Immature natural killer cell (primary cell): ENCODE measurements around the gene ADIRF. TPM values are rescaled to one million over a fixed set of nuclear protein-coding genes. Genes with fewer than 3 reads are reported as not detected.
"Not testable (repeated sequence)": the region's sequence is repeated elsewhere in the genome, so short reads cannot be mapped to it uniquely, and the experiment has no call there.

Experiments
- DNase-seq, 3 donors: peaks; one replicate each; pipeline ENCODE4 v3.0.0; 2022; ENCODE audit warnings: mixed read lengths in 1 of 3
- H3K27ac Mint-ChIP-seq, 6 donors: one replicate each; pipeline ENCODE4 v1.8.0; 2020; ENCODE audit warnings: mixed read lengths in 6 of 6, mild to moderate bottlenecking in 5 of 6, inconsistent platforms in 4 of 6, moderate library complexity in 3 of 6
- H3K27me3 Mint-ChIP-seq, 3 donors: one replicate each; pipeline ENCODE4 v1.8.0; 2020 to 2021; ENCODE audit warnings: low read depth in 3 of 3, mild to moderate bottlenecking in 3 of 3, mixed read lengths in 3 of 3, moderate library complexity in 3 of 3, inconsistent platforms in 1 of 3
- H3K36me3 Mint-ChIP-seq, 3 donors: one replicate each; pipeline ENCODE4 v1.8.0; 2020; ENCODE audit warnings: mixed read lengths in 3 of 3, inconsistent platforms in 2 of 3, mild to moderate bottlenecking in 2 of 3
- H3K4me1 Mint-ChIP-seq, 2 donors: one replicate each; pipeline ENCODE4 v1.8.0; 2020; ENCODE audit warnings: inconsistent platforms in 2 of 2, mild to moderate bottlenecking in 2 of 2, mixed read lengths in 2 of 2, moderate library complexity in 1 of 2
- H3K4me3 Mint-ChIP-seq, 5 donors: one replicate each; pipeline ENCODE4 v1.8.0; 2020; ENCODE audit warnings: mild to moderate bottlenecking in 5 of 5, mixed read lengths in 5 of 5, inconsistent platforms in 3 of 5, moderate library complexity in 3 of 5
- H3K9me3 Mint-ChIP-seq, 6 donors: one replicate each; pipeline ENCODE4 v1.8.0; 2020; ENCODE audit warnings: mild to moderate bottlenecking in 6 of 6, mixed read lengths in 6 of 6, inconsistent platforms in 4 of 6, moderate library complexity in 3 of 6
- polyA plus RNA-seq, 3 donors: library from polyadenylated mRNA; unstranded; fragments of 300-500 nt; fragmentation: Illumina TruSeq; gene quantifications; one replicate each; pipeline ENCODE4 v1.2.3, GENCODE V29; 2021

ADIRF gene
- polyA plus RNA-seq, result not detected

- Mint-ChIP-seq H3K27me3 (peaks cover 4 to 9% (median 7%) of the 10 kb centered on the region in 3 donors), H3K27ac (no peak within 1 kb of the TSS), H3K9me3 (no peaks in the 10 kb centered on the region), H3K36me3 (no peaks in the 10 kb centered on the region), H3K4me1 (peaks cover 27 to 29% of the 10 kb centered on the region in 2 donors), H3K4me3 (peak within 1 kb of the TSS in 1 of 5 donors; percentile 8)
- DNase-seq, result no peak
These were observed at the start of gene ADIRF for GRCh38 chr10:86968271-86968993. Gene ADIRF (plus strand): TSS chr10:86968482. CDS start chr10:86968545, 63 bp downstream.

DNA sequence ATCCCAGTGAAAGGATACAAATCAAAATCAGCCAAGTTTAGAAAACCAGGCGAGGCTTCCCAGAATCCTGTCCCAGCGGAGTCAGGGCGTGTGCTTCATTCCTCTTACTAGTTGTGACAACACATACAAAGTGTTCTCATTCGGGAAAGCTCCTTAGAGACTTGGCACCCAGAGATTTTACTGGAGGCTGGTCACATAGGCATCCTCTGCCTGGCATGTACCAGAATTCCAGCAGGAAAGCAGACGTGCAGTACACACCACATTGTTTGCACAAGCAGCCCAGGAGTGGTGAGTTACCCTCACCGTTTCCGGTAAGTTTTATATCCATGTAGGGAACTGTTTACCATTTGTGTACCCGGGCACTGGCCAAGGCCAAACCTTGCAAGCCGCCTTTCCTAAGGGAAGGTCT is 45.7 kb upstream of the ADIRF start:
- Mint-ChIP-seq H3K9me3 (no peaks in the 10 kb centered on the region), H3K4me3 (no peak overlapping the region), H3K27me3 (no peaks in the 10 kb centered on the region), H3K27ac (no peak overlapping the region), H3K4me1 (no peaks in the 10 kb centered on the region), H3K36me3 (peaks cover 16 to 30% (median 17%) of the 10 kb centered on the region in 3 donors)
- no peak for DNase-seq

DNA sequence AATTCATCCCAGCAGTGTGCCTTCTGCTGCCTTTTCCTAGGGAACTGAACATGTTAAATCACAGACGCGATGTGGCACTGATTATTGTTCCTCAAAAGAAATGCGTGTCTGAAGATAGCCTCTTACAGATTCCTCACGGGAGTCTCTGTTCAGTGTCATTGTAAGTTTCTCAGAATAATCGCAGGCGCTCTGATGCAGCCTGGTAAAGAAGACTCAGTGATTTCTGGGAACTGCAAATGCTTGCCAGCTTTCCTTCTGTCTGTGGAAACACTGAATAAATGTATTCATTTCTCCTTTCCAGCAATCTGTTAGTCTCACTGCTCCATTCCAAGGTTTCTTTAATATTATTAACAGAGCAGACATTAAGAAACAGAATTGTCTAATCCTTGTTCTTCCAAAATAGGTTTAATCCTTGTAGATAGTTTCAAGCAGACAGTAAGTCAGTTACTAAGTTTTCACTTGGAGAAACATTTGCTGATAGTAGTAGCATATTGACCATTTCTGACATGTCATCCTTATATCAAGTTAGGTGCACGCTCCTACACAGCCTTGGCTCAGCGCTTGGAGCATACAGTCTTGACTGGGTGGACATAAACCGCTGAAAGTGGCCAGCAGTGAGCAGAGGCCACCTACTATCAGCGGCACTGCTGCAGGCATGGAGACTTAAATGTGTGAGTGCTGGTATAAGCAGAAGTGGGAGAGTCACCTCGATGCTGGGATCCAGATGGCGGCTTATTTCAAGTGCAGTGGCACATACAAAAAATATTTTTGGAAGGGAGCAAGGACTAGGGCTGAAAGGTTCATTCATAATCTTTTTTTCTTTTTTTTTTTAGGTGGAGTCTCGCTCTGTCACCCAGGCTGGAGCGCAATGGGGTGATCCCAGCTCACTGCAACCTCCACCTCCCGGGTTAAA is 38.6 kb upstream of the ADIRF start:
- H3K4me3 Mint-ChIP-seq, result no peak overlapping the region
- H3K9me3 Mint-ChIP-seq, result no peaks in the 10 kb centered on the region
- no peaks in the 10 kb centered on the region for H3K4me1 Mint-ChIP-seq
- peaks cover 0 to 2% (median 0%) of the 10 kb centered on the region in 3 donors for H3K27me3 Mint-ChIP-seq
- no peak for DNase-seq
- no peak overlapping the region for H3K27ac Mint-ChIP-seq
- peaks cover 3% of the 10 kb centered on the region in 3 donors for H3K36me3 Mint-ChIP-seq

GRCh38 chr10:86931872-86932271 is 36.4 kb upstream of the ADIRF start:
- Mint-ChIP-seq H3K27ac (no peak overlapping the region), H3K36me3 (peaks cover 3% of the 10 kb centered on the region in 3 donors), H3K4me3 (no peak overlapping the region), H3K27me3 (peaks cover 0 to 2% (median 0%) of the 10 kb centered on the region in 3 donors), H3K9me3 (no peaks in the 10 kb centered on the region), H3K4me1 (no peaks in the 10 kb centered on the region)
- DNase-seq, result no peak

DNA sequence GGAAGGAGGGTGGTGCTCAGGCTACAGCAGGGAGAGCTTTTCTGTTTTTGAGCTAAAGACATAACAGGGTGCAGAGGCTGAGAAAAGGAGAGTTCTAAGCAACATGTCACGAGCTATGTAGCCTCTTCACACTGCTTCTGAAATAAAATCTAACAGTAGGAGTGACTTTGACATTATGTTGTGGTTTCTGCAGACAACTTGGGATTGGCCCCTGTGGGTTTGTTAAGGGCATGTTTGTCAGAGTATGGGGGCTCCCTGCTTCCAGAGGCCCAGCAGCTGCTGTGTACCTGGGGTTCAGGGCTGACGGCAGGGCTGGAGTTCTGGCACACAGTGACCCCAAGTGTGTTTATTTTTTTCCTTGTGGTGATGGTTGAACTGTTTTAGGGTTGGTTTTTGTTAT is 35.6 kb upstream of the ADIRF start:
- Mint-ChIP-seq H3K27me3 (peaks cover 0 to 3% (median 0%) of the 10 kb centered on the region in 3 donors), H3K4me1 (no peaks in the 10 kb centered on the region), H3K9me3 (no peaks in the 10 kb centered on the region)

GRCh38 chr10:86934162-86934711 is 34.0 kb upstream of the ADIRF start:
- not testable (repeated sequence) for H3K27ac Mint-ChIP-seq, H3K27me3 Mint-ChIP-seq, H3K4me3 Mint-ChIP-seq

More for the DNA sequence above, 35.6 kb upstream of the ADIRF start:
- H3K4me3 Mint-ChIP-seq, result no peak overlapping the region
- DNase-seq, result no peak
- no peak overlapping the region for H3K27ac Mint-ChIP-seq
- peaks cover 3% of the 10 kb centered on the region in 3 donors for H3K36me3 Mint-ChIP-seq

DNA sequence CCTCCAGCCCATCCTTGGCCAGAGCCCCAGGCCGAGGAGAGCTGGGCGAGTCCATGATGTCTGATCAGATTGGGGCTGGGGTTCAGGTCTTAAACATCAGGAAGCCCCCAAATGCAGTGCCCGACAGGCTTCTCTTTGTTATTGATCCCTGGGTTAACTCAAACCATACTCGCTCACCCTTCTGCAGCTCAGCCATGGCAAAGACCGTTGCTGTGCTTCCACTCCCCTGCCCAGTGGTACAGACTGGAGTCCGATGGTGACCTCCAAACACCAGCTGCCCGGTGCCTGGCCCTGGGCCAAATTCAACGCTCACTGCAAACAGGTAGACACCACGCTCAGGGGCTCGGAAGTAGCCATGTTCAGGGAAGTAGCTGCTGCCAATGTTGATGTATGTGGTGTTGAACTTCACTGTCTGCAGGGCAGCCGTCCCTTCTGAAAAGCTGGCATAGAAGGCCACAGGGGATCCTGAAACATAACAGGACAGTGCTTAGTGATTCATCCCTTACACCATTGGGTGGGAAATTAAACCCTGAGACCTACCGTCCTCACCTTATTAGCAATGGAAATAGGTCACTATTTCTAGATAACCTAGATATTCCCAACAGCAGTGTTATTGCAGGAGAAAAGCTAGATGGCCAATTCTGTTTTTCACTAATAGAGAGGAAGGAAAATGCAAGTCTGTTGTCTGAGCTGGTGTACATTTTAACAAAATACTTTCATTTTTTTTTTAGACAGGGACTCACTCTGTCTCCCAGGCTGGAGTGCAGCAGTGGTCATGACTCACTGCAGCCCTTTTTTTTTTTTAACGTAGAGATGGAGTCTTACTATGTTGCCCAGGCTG is 31.4 kb upstream of the ADIRF start:
- Mint-ChIP-seq H3K4me1 (peaks cover 0 to 4% of the 10 kb centered on the region in 2 donors), H3K27me3 (peaks cover 0 to 9% (median 5%) of the 10 kb centered on the region in 3 donors), H3K27ac (no peak overlapping the region), H3K4me3 (no peak overlapping the region), H3K9me3 (no peaks in the 10 kb centered on the region), H3K36me3 (no peaks in the 10 kb centered on the region)
- DNase-seq, result no peak

More at GRCh38 chr10:86934162-86934711, 34.0 kb upstream of the ADIRF start:
- not testable (repeated sequence) for H3K4me1 Mint-ChIP-seq, DNase-seq, H3K9me3 Mint-ChIP-seq, H3K36me3 Mint-ChIP-seq

DNA sequence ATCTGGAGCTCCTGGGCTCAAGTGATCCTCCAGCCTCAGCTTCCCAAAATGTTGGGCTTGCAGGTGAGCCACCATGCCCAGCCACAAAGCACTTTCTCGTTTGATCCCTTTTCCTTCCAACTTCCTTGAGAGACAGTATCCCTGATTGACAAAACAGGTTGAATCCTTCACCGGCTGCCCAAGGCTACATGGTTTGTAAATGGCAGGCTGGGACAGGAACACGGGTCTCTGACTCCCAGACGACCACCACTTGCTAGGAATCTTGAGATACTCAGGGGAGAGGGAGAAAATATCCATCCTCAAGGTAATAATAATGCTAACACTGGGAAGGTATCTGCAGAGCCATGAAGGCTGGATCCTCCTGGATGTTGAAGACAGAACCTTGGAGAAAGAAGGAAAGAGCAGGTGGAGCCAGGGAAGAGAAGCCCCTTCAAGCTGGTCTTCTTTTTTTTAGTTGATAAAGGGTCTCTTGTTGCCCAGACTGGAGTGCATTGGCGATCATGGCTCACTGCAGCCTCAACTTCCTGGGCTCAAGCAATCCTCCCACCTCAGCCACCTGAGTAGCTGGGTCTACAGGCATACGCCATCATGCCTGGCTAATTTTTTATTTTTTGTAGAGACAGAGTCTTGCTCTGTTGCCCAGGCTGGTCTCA is 30.7 kb upstream of the ADIRF start:
- Mint-ChIP-seq H3K4me1 (peaks cover 0 to 4% of the 10 kb centered on the region in 2 donors), H3K9me3 (no peaks in the 10 kb centered on the region), H3K4me3 (peak overlapping the region in 1 of 5 donors; percentile 34), H3K27me3 (peaks cover 0 to 9% (median 5%) of the 10 kb centered on the region in 3 donors), H3K27ac (no peak overlapping the region), H3K36me3 (no peaks in the 10 kb centered on the region)
- no peak for DNase-seq

- Mint-ChIP-seq H3K4me3 (no peak overlapping the region), H3K36me3 (no peaks in the 10 kb centered on the region), H3K27me3 (peaks cover 0 to 9% (median 5%) of the 10 kb centered on the region in 3 donors), H3K9me3 (no peaks in the 10 kb centered on the region), H3K4me1 (peaks cover 0 to 4% of the 10 kb centered on the region in 2 donors), H3K27ac (no peak overlapping the region)
- DNase-seq, result no peak
These were observed 30.0 kb upstream of the ADIRF start for GRCh38 chr10:86938260-86938659.

GRCh38 chr10:86940076-86940475 is 28.2 kb upstream of the ADIRF start:
- H3K9me3 Mint-ChIP-seq, H3K4me3 Mint-ChIP-seq, H3K4me1 Mint-ChIP-seq, H3K27ac Mint-ChIP-seq, H3K27me3 Mint-ChIP-seq, H3K36me3 Mint-ChIP-seq, DNase-seq: not testable (repeated sequence)

GRCh38 chr10:86940677-86941076 is 27.6 kb upstream of the ADIRF start:
- Mint-ChIP-seq H3K4me3 (no peak overlapping the region), H3K9me3 (no peaks in the 10 kb centered on the region), H3K27me3 (peaks cover 0 to 9% (median 5%) of the 10 kb centered on the region in 3 donors), H3K4me1 (peaks cover 0 to 6% of the 10 kb centered on the region in 2 donors), H3K27ac (no peak overlapping the region), H3K36me3 (no peaks in the 10 kb centered on the region)
- DNase-seq, result no peak

- no peaks in the 10 kb centered on the region for H3K9me3 Mint-ChIP-seq
- no peak overlapping the region for H3K27ac Mint-ChIP-seq
- DNase-seq, result no peak
- no peaks in the 10 kb centered on the region for H3K36me3 Mint-ChIP-seq
- no peak overlapping the region for H3K4me3 Mint-ChIP-seq
- H3K4me1 Mint-ChIP-seq, result peaks cover 0 to 6% of the 10 kb centered on the region in 2 donors
- peaks cover 0 to 9% (median 5%) of the 10 kb centered on the region in 3 donors for H3K27me3 Mint-ChIP-seq
These were observed 26.9 kb upstream of the ADIRF start for GRCh38 chr10:86941426-86941825.

GRCh38 chr10:86941991-86942421 is 26.3 kb upstream of the ADIRF start:
- DNase-seq, result no peak
- no peak overlapping the region for H3K4me3 Mint-ChIP-seq
- no peak overlapping the region for H3K27ac Mint-ChIP-seq
- peaks cover 0 to 9% (median 5%) of the 10 kb centered on the region in 3 donors for H3K27me3 Mint-ChIP-seq
- no peaks in the 10 kb centered on the region for H3K36me3 Mint-ChIP-seq
- H3K9me3 Mint-ChIP-seq, result no peaks in the 10 kb centered on the region
- H3K4me1 Mint-ChIP-seq, result peaks cover 0 to 6% of the 10 kb centered on the region in 2 donors
